OCI-LY3 (cell line): ENCODE measurements around the gene CCL7.

Source experiments
- EZH2phosphoT487 ChIP-seq: fragments of 200-600 bp; shearing (Covaris generic); IDR thresholded peaks from 2 replicates; pipeline ENCODE4 v1.6.1; 2018; ENCODE audit warnings: antibody characterized with exemption, mixed run types, low read depth
- TF ChIP-seq, protein P1 (sequence below): fragments of 200-600, 300-600 bp; sonication (generic); IDR thresholded peaks from 2 replicates; pipeline ENCODE4 v1.5.1; 2014; ENCODE audit warnings: antibody characterized with exemption, low read length, low read depth

DNA sequence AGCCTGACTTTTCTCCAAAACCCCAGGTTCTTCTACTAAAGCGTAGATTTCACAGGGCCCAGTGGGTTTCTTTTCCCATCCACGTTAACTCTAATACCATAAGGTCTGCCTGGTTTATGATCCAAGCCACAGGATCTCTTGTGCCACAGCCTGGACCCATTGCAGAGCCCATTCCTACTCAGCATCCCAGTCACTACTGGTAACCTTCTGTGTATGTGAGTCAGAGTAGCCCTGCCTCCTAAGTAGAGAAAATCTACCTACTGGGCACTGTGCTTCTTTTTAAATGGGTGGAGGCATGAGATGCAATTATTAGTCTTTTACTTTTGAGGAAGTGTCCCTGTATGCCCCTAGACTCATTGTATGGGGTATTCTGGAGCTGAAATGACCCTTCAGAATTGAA, 29.0 kb downstream of the CCL7 start:
- TF ChIP-seq, protein P1, sequence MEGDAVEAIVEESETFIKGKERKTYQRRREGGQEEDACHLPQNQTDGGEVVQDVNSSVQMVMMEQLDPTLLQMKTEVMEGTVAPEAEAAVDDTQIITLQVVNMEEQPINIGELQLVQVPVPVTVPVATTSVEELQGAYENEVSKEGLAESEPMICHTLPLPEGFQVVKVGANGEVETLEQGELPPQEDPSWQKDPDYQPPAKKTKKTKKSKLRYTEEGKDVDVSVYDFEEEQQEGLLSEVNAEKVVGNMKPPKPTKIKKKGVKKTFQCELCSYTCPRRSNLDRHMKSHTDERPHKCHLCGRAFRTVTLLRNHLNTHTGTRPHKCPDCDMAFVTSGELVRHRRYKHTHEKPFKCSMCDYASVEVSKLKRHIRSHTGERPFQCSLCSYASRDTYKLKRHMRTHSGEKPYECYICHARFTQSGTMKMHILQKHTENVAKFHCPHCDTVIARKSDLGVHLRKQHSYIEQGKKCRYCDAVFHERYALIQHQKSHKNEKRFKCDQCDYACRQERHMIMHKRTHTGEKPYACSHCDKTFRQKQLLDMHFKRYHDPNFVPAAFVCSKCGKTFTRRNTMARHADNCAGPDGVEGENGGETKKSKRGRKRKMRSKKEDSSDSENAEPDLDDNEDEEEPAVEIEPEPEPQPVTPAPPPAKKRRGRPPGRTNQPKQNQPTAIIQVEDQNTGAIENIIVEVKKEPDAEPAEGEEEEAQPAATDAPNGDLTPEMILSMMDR = no peak
- TF ChIP-seq EZH2phosphoT487 = no peak
